HG02885 (cell line): ENCODE measurements around the gene ASAH2.
"Not testable (repeated sequence)": the region's sequence is repeated elsewhere in the genome, so short reads cannot be mapped to it uniquely, and the experiment has no call there.

Experiments
- ATAC-seq: cut with Tn5 transposase; IDR thresholded peaks from one replicate; pipeline ENCODE4 v1.9.1; 2021; ENCODE audit warnings: mild to moderate bottlenecking; ENCODE audit not compliant: unreplicated experiment, poor library complexity

ASAH2 gene

GRCh38 chr10:50251394-50251793 lies at the start of gene ASAH2:
TSS of gene ASAH2 (minus strand) at chr10:50251516. CDS start at chr10:50248610, 2,906 bp downstream.
- ATAC-seq: no peak

- no peak for ATAC-seq
These were observed 48.8 kb upstream of the ASAH2 start for GRCh38 chr10:50299948-50300669.

GRCh38 chr10:50295367-50295766 lies 44.1 kb upstream of the ASAH2 start:
- no peak for ATAC-seq

- no peak for ATAC-seq
These were observed 43.3 kb upstream of the ASAH2 start for GRCh38 chr10:50294582-50294981.

- no peak for ATAC-seq
These were observed 42.4 kb upstream of the ASAH2 start for GRCh38 chr10:50293513-50294313.

GRCh38 chr10:50291261-50291850 lies 40.0 kb upstream of the ASAH2 start:
- no peak for ATAC-seq

GRCh38 chr10:50289196-50289595 lies 37.9 kb upstream of the ASAH2 start:
- ATAC-seq: no peak

GRCh38 chr10:50286996-50287803 lies 35.9 kb upstream of the ASAH2 start:
- no peak for ATAC-seq

- no peak for ATAC-seq
These were observed 35.2 kb upstream of the ASAH2 start for GRCh38 chr10:50286517-50286916.

GRCh38 chr10:50281967-50282522 lies 30.7 kb upstream of the ASAH2 start:
- no peak for ATAC-seq

- ATAC-seq: no peak
These were observed 30.1 kb upstream of the ASAH2 start for GRCh38 chr10:50281210-50281966.

- no peak for ATAC-seq
These were observed 28.9 kb upstream of the ASAH2 start for GRCh38 chr10:50280049-50280841.

- ATAC-seq: no peak
These were observed 28.2 kb upstream of the ASAH2 start for GRCh38 chr10:50279489-50279888.

GRCh38 chr10:50275650-50276235 lies 24.4 kb upstream of the ASAH2 start:
- peak; percentile 81 for ATAC-seq

- no peak for ATAC-seq
These were observed 21.2 kb upstream of the ASAH2 start for GRCh38 chr10:50272531-50272930.

- no peak for ATAC-seq
These were observed 20.4 kb upstream of the ASAH2 start for GRCh38 chr10:50271564-50272250.

- ATAC-seq: not testable (repeated sequence)
These were observed 16.6 kb upstream of the ASAH2 start for GRCh38 chr10:50267877-50268276.

- not testable (repeated sequence) for ATAC-seq
These were observed 11.3 kb upstream of the ASAH2 start for GRCh38 chr10:50262625-50263024.
